ENCODE measurements around the gene CDH10.

The CDH10 gene

DNA sequence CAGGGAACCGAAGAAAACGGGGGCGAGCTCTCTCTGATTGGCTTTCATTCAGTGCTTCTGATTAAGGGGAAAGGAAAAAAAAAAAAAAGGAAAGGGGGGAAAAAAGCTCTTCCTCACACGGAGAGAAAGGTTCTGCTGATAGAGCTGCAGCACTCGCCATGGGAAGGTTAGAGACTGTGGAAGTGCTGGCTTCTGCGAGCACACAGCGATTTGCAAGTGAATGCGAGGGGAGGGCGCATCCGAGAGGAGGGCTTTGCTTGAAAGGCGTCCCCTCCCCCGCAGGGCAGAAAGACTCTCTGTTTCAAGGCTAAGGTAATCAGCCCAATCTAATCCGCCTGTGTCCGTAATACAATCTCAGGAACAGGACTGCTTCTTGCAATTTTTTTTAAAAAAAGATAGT, at the start of gene CDH10:
CDH10 (minus strand) TSS at position 218 of the 400 bp plus-strand sequence. CDS start 51,488 bp downstream, outside the sequence.
- DNase-seq (ENCODE audit: low spot score): peak; percentile 97

DNA sequence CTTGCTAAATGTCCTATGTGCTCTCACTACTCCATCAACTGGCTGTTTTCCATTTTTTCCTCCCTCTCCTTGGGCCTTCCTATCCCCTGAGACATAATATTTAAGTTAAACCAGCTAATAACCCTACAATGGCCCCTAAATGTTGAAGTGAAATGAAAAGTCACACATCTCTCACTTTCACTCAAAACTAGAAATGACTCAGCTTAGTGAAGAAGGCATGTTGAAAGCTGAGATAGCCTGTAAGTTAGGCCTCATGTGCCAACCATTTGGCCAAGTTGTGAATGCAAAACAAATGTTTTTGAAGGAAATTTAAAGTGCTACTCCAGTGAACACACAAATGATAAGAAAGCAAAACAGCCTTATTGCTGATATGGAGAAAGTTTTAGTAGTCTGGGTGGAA, 48.8 kb upstream of the CDH10 start:
- no peak for DNase-seq (ENCODE audit: low spot score)

DNA sequence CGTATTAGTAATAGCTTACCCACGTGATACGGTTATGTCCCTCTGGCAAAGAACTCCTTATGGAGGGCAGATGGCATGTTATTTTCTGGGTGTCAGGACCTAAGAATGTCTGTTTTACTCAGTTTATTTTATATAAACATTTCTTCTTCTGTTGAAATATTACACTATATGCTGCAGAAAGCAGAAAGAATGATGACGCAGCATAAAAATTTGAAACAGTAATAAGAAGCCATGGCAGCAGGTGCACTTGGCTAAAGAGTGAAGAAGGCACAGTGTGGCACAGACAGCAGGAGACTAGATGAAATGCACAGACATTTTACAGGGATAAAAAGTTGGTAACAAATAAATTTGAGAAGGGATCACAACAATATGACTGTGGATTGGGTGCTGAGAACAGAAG, 46.3 kb upstream of the CDH10 start:
- peak; percentile 16 for DNase-seq (ENCODE audit: low spot score)

DNA sequence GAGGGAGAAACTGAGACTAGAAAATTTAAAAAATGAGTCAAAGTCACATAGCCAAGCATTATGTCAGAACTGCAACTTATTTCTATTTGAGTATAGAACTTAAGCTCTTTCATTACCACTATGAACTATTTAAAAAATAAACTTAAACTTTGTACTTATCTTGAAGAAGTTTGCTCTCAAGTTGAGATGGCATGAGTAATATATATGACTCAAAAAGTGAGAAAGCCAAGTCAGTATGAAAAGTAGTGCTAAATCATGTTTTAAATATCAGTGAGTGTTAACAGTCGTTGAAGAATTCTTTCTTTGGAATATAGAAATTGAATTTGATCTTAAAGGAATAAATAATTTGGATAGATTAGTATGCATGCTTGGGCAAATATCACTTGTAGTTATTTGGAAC, 36.3 kb upstream of the CDH10 start:
- DNase-seq (ENCODE audit: low spot score): no peak

DNA sequence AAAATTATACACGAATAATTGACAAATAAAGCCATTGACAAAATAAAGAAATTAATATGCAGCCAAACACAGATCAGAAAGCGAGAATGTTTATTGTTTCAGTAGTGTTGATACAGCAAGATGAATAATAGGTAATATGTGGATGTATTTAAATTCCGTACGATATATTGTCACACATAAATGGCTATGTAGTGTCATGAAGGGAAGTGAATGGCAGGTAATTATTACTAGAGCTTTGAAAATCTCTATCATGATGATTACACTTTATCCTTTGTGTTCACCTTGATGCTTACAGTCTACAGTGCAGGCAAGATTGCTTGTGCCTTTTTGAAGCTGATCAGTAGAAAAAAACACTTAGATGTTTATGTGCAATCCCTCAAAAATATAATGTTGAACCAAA, 23.3 kb upstream of the CDH10 start:
- DNase-seq (ENCODE audit: low spot score): no peak

DNA sequence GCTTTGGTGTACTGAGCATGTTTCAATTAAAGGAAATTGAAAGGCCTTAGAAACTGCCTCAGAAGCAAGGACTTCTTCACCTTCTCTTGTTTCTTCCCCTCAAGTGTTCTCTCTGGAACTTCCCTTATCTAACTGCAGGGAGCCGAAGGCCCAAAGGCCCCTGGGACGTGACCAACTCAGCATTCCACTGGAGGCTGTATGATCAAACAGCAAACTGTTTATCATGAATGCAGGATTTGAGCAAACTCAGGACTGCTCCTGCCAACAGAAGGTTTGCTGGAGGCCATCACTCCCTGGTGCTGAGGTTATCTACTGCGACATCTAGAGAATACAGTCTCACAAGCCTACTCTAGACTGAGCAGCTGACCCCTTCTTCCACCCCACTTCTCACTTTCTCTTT, 4.8 kb upstream of the CDH10 start:
- DNase-seq (ENCODE audit: low spot score): no peak

DNA sequence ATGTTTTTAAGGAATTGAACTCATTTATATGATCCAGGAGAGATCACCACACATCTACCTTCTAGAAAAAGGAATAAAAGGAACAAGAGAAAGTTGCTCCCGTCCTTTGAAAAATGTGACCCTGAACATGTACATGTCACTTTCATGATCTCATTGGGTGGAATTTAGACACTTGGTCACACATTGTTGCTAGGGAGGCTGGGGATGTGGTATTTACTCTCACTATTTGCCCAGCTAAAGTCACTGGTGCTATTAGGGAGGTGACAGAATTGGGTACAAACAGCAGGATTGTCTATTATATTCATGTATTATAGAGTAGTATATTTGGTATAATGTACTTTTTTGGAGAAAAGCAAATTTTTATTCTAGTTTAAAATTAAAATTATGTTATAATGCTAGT, 2.1 kb upstream of the CDH10 start:
- no peak for DNase-seq (ENCODE audit: low spot score)

DNA sequence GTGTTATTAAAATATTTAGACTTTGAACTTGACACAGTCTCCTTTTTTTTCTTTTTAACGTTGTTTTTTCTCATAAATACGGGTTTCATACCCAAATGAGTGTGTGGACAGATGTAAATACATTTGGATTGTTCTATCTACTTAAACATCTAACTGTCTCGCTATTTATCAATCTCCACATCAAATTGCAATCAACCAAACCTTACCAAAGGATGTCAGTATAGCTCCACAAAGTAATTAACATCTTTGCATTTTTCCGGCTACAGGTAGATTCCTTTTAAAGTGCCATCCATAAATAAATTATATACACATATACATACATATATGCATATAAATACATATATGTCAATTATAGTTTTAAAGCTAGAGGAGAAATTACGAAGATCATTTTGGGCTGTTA, 705 bp upstream of the CDH10 start:
- peak; percentile 34 for DNase-seq (ENCODE audit: low spot score)

DNA sequence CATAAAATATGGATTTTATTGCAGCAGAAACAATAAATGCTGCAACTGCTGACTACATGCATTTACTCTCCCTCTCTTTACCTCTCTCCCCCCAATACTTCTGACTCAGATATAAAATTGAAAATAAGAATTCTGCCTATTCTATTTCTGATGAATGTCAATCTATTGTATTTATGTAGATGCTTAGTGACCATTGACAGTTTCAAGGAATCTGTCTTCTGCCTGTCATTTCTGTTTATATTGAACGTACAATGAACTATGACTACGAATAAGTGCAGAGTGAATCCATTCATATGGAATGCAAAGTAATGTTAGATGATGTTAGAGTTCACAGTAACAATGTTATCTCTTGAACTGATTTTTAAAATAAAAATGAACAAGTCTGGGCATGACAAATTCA, 898 bp downstream of the CDH10 start:
- peak; percentile 43 for DNase-seq (ENCODE audit: low spot score)

DNA sequence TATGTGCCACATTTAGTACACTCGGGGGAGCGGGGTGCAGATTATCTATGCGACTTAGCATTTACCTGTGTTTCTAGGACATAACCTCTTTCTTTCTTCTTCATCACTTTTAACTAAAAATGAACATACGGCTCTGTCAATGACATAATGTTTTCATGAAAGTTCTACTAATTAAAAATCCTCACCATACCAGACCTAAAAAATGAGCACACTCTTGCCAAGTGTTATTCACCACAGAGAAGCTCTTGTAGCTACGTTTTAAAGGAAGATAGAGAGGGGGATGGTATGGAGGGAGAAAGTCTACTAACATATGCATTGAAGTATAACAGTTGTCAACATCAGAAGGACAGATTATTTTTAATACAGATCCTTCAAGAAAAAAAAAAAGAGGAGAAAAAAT, 1.6 kb downstream of the CDH10 start:
- DNase-seq (ENCODE audit: low spot score): peak; percentile 72

DNA sequence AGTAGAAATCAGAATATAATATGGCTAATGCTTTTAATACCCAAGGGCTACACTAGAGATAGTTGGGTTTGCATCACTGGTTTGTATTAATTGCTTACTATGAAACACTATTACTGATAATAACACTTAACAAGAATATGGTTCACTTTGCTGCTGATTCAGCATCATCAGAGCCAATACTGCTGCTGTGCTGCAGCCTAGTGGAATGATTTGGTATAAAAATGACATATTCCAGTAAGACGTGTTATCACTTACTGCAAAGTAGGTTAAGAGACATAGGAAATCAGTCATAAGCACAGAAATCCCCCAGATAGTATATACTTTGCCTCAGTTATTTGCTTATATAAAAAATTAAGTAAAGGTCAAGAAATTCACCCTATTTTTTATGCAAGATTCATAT, 2.8 kb downstream of the CDH10 start:
- peak; percentile 92 for DNase-seq (ENCODE audit: low spot score)

DNA sequence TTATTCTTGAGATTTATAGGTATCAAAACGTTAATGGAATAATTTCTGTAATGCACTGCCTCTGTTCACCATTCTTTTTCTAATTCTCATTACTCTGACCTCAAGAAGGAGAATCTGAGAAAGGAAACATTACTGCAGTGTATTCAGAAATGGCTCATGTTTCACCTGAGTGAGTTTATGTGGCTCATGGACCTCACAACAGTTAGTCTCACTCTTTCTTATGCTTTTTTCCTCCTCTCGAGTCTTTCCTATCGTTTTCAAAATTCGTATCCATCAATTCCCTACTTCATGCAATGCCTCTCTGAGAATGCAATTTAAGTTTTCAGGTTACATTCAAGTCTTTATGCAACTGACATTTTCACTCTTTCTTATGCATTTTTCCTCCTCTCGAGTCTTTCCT, 9.6 kb downstream of the CDH10 start:
- DNase-seq (ENCODE audit: low spot score): peak; percentile 72

DNA sequence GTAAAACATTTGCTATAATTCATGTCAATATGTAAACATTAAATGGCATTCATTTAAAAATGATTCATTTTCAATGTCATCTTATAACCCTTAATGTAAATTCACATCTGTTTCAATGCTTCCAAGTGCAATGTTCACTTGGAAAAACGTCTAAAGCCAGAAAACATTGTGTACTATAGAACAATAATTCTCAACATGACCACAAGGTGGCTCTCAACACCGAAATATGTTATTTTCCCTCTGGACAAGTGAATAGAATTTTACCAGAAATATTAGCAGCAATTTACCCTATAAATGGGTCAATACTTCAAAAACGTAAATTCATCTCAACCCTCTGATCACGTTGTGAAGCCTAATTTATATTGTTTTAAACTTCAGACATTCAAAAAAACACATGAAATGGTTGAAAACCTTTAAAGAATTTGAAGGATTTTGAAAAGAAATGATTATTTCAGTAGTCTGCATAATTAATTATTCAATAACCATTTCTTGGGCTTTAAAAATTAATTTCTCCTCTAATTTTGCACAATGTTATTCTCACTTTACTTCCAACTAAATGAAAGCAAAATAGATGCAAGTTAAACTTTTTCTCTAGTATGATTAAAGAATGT, 11.0 kb downstream of the CDH10 start:
- peak; percentile 78 for DNase-seq (ENCODE audit: low spot score)

DNA sequence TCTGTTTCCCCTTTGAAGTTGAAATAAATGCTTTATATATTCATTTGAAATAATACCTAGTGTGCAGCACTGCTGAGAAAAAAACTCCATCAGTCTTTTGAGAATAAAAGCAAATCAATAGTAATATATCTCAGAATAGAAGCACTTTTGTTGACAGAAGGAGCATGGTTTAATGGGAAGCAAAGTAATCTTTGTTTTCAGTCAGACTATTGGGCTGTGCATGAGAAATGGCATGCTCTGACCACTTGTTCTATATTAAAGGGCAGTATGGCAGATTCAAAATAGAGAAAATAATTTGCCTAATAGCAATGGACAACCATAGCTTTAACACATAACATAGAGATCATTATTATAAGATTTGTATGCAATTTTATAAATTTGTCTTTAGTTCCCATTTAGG, 12.4 kb downstream of the CDH10 start:
- DNase-seq (ENCODE audit: low spot score): no peak

DNA sequence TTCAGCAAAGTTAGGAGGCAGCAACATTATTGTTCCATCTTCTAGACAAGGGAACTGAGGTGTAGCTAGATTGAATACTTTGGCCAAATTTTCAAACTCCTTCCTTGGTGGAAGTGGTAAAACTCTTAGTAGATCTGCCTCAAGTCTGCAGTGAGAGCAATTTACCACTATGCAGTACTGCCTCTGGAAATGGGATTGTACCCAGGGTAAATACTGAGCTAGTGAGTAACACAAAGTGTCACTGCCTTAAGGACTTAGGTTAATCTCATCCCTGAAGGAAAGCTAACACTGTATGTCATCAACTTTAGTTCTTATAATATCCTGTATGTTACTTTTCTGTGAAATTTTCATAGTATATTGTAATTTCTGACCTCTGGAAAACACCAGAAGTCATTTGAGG, 13.9 kb downstream of the CDH10 start:
- no peak for DNase-seq (ENCODE audit: low spot score)

DNA sequence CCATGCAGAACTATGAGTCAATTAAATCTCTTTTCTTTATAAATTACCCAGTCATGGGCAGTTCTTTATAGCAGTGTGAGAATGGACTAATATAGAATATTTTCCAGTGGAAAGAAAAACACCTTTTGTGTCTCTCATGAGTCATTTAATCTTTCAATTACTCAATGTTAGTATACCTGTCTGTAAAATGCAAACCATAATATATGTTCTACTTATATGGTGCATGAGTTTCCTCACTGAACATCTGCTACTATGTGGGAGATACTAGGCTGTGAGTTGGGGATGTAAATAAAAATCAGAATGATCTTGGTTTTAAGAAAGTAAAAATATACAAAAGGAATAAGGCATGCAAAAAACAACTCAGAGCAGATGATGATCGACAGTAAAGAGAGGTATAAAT, 15.0 kb downstream of the CDH10 start:
- DNase-seq (ENCODE audit: low spot score): no peak

DNA sequence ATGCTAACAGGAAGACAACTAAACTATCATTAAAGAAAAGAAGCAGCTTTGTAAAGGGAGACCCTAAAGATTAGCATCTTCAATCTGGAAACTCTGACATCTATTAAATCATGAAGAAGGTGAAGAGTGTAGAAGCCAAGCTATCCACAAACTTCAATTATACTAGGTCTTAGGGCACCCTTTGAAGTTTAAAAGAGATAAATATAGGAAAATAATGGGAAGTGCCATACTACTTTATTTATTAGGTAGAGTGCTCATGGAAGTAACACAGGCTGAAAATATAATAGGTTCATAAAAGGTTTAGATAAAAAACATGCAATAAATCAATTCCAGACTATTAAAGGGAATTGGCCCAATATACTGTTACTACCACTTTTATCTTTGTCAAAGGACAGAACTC, 19.9 kb downstream of the CDH10 start:
- DNase-seq (ENCODE audit: low spot score): no peak

DNA sequence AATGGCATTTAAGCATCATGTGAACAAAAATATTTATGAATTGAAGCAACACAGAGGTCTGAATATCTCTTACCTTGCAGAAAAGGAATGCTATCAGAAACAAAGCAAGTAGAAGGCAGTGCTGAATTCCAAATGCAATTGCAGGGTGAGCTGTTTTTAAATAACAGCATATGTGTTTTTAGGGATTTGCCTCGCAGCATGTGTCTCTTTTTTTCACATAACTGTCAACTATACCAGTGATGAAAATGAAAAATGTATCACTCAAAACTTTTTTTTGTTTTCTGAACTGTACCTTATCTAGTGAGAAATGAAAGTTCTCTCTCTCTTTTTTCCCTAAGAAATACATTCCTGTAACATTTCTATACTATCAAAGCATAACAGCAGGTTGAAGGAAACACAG, 21.2 kb downstream of the CDH10 start:
- DNase-seq (ENCODE audit: low spot score): no peak

DNA sequence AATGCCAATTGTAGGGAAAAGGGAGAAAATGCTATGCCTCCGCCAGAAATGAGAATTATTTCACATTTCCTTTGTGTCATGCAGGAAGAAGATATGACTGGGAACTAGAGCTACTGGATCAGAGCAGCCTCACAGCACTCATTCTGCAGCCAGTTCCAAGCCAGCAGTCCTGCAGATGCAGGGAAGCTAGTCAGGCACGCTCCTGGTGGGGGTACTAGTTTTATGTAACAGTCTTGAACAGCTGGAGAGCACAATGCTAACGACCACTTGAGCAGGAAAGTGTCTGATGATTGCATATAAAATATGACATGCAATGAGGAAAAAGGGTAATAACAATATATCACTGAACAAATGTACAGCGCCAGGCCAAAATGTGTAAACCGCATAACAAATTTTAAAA, 21.7 kb downstream of the CDH10 start:
- no peak for DNase-seq (ENCODE audit: low spot score)

DNA sequence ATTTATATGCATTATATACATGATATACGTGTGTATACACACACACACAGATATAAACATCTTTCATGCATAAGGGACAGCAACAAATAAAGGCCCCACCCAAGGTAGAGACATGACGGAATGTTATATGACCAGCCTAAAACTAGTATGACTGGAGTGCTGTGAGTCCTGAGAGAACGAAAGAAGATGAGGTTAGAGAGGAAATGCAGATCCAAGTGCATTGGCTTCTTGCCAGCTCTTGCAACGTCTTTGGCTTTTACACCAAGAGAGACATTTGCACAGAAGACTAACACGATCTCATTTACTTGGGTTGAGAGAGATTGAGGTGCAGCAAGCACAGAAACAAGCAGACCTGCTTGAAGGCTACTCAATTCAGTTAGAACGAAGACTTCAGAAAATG, 23.0 kb downstream of the CDH10 start:
- peak; percentile 67 for DNase-seq (ENCODE audit: low spot score)

DNA sequence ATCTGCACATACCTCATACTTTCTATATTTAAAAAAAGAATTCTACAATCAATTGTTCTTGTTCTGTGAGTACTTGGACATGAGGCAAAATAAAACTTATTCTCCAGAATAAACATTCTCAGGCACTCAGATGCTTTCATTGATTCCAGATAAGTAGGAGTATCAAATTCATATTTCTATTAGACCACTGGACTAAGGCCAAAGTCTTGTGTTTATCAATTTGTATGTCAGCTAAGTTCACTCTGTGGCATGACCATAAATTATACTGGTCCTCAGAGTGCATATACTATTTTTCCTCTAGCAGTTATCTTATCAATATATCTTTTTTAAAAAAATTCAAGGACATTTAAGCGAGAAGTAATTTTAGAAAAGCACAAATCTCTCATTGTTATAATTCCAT, 28.2 kb downstream of the CDH10 start:
- DNase-seq (ENCODE audit: low spot score): no peak

DNA sequence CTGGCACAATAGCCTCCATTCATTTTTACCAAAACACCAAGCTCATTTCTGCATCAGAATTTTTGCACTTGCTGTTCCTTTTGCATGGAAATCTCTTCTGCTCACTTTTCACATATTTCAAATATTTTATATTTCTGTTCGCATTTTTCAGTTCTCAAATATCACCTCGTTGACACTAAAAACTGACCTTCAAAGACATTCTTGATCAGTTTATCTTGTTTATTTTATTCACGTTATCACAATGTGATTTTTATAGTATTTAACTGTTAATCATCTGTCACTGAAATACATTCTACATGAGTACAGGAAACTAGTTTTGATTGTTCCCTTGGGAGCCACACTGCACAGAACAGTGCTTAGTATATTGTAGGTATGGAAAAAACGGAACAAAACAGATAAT, 29.6 kb downstream of the CDH10 start:
- no peak for DNase-seq (ENCODE audit: low spot score)

DNA sequence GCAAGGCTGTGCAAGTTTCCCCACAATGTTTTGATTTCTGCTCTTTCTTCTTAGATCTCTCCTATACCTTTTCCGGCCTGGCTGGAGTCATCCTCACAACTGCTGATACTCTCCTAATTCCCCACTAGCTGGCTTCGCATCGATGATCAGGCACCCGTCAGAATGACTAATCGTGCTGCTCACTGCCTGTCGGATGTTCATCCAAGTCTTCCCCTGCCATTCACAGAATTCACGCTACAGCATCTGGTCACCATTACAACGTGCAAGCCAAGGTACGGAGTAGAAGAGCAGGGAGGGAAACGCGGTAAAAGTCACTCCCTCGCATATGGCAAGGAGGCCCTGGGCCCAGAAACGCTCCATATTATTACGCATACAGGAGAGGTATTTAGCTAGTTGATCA, 35.1 kb downstream of the CDH10 start:
- no peak for DNase-seq (ENCODE audit: low spot score)

DNA sequence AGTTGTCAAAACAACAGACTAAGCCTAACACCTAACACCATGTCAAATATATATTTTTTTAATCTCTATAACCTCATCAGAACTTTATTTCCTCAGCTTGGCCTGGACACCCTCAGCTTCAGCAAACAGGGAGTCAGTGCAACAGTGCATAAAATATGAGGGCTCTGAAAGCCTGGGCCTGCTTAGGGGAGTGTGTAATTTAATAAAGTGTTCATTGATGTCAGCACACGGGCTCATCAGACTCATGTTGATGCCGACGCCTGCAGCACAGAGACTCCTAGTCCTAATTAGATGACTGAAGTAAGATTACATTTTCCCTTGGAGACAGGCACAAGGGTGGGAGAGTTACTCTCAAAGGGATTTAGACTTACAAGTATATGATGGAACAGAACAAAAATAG, 37.8 kb downstream of the CDH10 start:
- peak; percentile 85 for DNase-seq (ENCODE audit: low spot score)

DNA sequence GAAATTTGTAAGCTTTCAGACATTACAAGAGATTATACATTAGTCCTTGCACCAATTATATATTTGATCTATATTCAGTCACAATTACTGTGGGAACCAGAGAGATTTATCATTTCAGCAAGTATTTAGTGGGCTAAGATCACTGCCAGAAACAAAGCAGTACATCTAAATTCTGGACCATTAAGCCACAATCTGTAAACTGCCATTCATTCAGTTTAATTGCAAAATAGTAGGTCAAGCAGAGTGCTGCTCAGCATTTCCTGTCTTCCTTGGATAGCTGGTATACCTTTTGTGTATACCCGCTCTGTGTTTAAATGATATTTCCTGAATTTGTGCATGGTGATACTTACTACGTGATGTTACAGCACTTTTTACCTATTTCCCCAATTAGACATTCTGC, 42.6 kb downstream of the CDH10 start:
- DNase-seq (ENCODE audit: low spot score): no peak

All from cerebellar cortex (tissue), 1 donor.